GM19023 (cell line): Measurements from ENCODE around the gene IL26.

Experiments
- ATAC-seq: cut with Tn5 transposase; IDR thresholded peaks from one replicate; pipeline ENCODE4 v1.9.1; 2021; ENCODE audit warnings: mild to moderate bottlenecking, moderate library complexity; ENCODE audit not compliant: unreplicated experiment

IL26 gene

DNA sequence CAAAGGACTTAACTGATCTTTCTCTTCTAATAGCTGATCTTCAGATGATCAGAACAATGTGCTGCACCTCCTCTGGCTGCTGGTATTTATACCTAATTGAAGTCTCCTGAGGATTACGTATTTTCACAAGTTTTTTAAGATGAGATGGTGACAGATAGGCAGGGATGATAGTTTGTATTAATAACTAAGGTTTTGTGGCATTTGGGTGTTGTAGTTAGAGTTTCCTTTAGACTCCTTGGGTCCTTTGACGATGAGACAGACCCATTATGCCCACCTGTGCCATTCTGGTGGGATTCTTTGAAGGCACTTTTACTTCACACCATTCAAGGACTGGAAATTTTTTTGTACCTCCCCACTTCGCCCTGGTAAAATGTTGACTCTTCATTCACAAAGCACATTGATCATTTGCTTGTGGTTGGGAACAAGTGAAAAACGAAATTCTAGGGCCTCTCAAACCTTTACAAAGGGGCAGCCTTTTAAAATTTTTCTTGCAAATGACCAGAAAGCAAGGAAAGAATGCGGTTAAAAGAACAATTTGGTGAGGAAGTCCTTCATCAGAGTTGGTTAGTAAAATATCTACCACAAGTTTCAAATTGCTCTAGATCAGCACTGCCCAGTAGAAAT, 65.8 kb downstream of the IL26 start, which contains the start of gene IFNG:
Gene IFNG, minus strand, starts transcription at position 60 of the 624 bp plus-strand sequence. CDS start 125 bp downstream, outside the sequence.
- ATAC-seq = no peak

GRCh38 chr12:68158432-68158831, 67.2 kb downstream of the IL26 start:
- ATAC-seq = no peak

GRCh38 chr12:68157380-68157779, 68.2 kb downstream of the IL26 start:
- ATAC-seq = no peak

GRCh38 chr12:68156636-68157035, 69.0 kb downstream of the IL26 start:
- ATAC-seq = no peak

- no peak for ATAC-seq
These were observed 70.8 kb downstream of the IL26 start for GRCh38 chr12:68154779-68155178.
